ENCODE data around the gene NADK2.
"Not testable (repeated sequence)": the region's sequence is repeated elsewhere in the genome, so short reads cannot be mapped to it uniquely, and the experiment has no call there.

Gene NADK2, protein sequence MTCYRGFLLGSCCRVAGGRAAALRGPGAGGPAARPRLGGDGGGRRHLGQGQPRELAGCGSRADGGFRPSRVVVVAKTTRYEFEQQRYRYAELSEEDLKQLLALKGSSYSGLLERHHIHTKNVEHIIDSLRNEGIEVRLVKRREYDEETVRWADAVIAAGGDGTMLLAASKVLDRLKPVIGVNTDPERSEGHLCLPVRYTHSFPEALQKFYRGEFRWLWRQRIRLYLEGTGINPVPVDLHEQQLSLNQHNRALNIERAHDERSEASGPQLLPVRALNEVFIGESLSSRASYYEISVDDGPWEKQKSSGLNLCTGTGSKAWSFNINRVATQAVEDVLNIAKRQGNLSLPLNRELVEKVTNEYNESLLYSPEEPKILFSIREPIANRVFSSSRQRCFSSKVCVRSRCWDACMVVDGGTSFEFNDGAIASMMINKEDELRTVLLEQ

GRCh38 chr5:36241631-36242533, at the start of gene NADK2:
Gene NADK2 (minus strand): TSS chr5:36241925. CDS start chr5:36241798, 127 bp downstream.
- peak; percentile 93 for DNase-seq

- DNase-seq: no peak
These were observed 44.3 kb upstream of the NADK2 start for GRCh38 chr5:36285837-36286615.

- DNase-seq: not testable (repeated sequence)
These were observed 42.0 kb upstream of the NADK2 start for GRCh38 chr5:36283775-36284174.

GRCh38 chr5:36281626-36282025, 39.9 kb upstream of the NADK2 start:
- DNase-seq: no peak

DNA sequence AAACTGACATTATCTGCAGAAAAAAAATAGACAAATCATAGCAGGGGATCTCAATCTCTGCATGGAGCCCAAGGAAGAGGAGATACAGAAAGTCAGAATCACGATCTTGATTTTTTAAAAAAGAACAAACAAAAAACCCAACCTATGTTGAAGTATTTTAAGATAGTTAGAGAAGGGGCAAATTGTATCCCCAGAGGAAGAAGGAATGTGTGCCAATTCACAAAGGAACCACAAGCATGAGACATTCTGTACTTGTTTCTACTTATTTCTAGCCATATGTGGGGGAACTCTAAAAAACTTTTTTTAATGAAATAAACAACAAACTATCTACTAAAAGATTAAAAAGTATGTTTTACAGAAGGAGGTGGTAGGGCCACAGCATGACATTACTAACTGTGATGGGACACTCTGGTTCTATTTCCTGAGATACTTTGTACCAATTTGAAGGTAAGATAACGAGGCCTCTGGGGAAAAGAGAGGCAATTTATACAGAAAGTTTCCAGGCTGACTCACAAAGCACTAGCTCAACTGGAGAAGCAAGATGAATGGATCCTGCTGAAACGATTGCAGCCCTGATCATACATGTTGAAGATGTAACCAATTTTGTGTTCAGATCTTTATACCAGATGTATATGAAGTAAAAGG, 37.5 kb upstream of the NADK2 start:
- no peak for DNase-seq

GRCh38 chr5:36277521-36278176, 35.9 kb upstream of the NADK2 start:
- DNase-seq: no peak

DNA sequence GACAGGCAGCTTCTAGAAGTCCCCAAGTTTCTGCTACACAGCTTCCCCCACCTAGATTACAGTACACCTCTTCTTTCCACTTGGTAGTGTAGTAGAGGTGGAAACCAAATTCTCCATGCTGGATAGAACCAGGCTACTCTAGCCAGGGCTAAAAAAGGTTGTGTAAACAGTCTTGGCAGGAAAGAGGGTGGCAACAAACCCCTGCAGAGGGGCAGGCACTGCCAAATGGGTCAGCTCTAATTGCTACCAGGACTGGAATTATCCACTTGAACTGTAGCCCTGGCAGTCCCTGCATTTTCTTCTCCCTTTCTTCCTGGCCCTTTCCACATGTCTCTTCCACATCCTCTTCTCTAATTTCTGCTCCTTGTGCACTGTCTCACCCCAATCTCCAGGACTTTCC, 35.1 kb upstream of the NADK2 start:
- no peak for DNase-seq

GRCh38 chr5:36273809-36274526, 32.2 kb upstream of the NADK2 start:
- DNase-seq: no peak

DNA sequence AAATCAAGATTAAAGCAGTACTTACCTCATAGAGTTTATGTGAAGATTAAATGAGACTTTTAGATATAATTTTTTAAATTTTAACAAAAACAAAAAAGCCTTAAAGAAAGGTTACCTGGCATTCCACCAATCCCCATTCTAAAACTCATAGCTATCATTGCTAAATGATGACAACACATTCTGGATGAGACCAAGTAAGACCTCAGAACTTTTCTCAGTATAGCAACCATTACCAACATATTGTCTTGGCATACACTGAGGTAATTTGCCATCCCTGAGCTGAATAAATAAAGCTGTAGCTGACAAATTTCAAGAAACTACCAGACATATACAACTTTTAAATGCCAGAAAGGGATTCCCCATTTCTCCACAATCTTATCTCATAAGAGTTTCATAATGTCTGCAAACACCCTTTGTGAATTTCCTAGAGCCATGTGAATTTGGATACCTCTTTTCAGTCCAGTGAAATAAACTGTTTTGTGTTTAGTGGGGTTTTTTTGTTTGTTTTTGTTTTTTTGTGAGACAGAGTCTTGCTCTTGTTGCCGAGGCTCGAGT, 30.5 kb upstream of the NADK2 start:
- DNase-seq: no peak

GRCh38 chr5:36270876-36271575, 29.3 kb upstream of the NADK2 start:
- DNase-seq: no peak

DNA sequence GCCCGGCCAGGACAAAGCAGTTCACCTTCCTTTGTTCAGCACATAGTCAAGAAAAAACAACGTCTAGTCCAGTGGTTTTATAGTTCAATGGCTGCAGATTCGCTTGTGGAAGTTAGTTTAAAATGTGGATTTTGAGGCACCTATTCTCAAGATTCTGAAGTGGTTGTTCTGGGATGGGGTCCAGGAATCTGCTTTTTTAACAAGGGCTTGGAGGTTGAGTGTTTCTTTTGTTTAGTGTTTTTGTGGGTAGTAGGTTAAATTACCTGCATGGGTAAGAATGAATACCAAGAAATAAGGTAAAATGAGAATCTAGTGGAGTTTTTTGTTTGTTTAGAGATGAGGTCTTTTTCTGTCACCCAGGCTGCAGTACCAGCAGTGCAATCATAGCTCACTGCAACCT, 28.4 kb upstream of the NADK2 start:
- DNase-seq: no peak

DNA sequence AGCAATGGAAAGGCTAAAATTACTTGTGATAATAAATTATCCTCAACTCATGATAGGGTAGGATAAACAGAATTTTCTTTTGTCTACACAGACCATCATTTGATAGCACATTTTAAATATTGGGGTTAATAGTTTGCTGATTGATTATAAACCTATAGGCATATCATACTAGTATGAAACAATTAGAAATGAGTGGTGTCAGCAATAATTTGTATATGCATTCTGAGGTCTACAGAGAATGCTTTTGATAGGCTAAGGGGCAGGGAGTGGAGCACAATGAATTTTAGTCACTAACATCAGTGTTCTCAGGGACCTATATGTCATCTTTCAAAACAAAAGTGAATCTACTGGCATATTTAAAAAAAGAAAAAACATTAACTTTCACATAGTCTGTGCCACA, 27.8 kb upstream of the NADK2 start:
- DNase-seq: no peak

- no peak for DNase-seq
These were observed 26.2 kb upstream of the NADK2 start for GRCh38 chr5:36267905-36268304.

DNA sequence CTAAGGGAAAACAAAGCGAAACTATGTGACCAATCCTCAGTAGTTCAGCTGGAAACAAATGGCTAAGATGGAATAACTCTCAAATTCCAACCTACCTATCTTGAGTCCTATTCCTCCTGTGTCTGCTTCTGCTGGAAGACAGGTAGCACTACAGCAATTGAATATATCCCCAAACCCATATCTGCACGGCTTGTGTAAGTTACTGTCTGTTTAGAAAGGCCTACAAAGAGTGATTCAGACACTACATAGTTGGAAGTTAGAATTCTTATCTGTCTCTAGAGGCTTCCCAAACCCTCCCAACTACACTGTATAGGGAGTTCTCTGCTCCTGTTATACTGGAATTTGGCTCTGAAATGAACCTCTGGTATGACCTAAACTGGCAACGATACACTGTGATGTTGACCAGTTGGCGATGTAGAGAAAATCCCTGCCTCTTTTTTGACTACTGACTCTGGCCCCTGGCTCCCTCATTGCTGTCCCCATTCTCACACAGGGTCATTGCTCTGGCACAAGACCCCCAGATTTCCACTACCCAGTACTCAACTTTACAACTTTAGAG, 22.6 kb upstream of the NADK2 start:
- DNase-seq: no peak

DNA sequence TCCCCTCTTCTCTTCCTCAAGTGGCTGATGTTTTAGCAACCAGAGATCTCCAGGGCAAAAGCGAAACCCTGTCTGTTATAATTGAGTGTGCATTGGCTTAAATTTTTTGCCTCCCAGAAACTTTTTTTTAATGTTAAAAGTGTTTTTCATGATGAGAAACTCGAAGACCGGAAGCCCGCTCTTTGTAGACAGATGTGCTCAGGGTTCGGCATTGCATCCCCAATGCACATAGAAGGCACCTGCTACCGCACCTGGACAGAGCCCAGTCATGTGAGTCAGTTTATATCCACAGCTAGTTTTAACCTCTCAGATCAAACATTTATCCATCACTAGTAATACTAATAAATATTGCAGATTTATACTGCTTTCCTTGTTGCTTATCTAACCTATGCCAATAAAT, 19.5 kb upstream of the NADK2 start:
- DNase-seq: no peak

- no peak for DNase-seq
These were observed 11.8 kb upstream of the NADK2 start for GRCh38 chr5:36253575-36253974.

DNA sequence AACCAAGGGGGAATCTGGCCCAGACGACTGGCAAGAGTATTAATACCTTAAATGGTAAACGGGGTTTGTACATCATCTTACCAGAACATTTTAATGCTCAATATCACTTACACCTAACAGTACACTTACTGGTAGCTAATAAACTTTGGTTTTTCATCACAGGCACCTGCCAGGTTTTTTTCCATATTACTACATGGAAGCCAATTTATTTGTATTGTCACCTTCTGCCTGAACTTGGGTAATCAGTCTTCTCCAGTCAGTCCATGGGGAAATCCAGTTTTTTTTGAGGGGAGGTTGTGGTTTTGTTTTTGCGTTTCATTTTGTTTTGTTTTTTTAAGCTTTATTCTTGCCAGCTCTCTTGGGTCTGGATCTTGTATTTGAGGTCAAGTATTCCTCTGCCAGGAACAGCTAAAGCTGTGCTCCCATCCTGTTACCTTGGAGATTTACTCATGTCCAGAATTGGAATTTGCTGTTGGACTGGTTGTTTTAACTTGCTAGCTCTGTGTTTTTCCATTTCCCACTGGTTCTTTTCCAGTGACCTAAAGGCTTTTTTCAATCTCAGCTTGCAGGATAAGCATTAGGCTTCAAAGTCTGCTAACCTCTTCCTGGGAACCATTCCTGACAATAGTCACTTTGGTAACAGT, 11.1 kb upstream of the NADK2 start:
- DNase-seq: no peak

DNA sequence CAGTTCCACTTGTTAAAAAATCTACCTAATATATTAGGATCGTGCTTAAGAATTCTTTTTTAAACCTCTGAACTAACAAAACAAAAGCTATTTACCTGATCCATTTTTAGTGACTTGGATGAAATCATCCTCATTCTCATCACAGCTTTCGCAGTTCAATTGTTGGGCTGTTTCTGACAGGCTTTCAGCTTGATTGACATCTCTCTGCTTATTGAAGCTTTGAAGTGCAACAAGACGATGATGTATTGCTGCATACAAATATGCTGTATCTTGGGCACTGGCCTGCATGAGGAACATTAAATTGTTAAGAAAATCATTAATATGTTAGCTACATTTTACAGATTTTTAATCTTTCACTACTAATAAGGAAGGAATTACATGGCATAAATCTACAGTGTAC, 9.5 kb upstream of the NADK2 start:
- DNase-seq: no peak

DNA sequence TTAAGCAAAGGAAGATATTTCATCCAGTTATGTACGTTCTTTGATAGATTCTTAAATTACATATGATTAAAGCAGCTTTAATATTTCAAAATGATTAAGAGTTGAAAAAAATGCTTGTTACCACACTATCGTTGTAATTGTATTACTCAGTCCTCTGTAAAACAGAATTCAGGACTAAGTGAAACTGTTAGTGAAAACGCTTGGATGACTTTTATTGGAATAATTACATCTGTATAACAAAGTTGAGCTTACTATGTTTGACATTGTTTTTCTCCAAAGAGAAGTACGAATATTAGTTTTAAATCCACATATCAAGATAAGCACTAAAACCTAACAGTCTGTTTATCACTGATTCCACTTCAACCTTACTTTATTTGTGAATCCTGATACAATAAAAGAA, 8.7 kb upstream of the NADK2 start:
- DNase-seq: no peak
